HCT116 (cell line): ENCODE data around the gene GIMAP5. TPM values are rescaled to one million over a fixed set of nuclear protein-coding genes. Genes with fewer than 3 reads are reported as not detected.

Experiments used
- ATAC-seq: fragments of 200-7000 bp; cut with Tn5 transposase; 2 replicates; pipeline ENCODE4 v1.9.1; 2020; ENCODE audit warnings: mild to moderate bottlenecking, moderate library complexity
- BruUV-seq: library from RNA; stranded (reverse); fragments of 400-500 nt; replicated peaks from 2 replicates; lab custom pipeline; 2021; lab: Mats Ljungman, UMichigan
- CTCF ChIA-PET: fragments of 300-600 bp; sonication (Branson Sonifier 250); formaldehyde crosslinking; loops from one replicate; lab custom pipeline; 2021; ENCODE audit warnings: antibody characterized with exemption; lab: Charles Lee
- POLR2A ChIA-PET: fragments of 300-600, 350-600 bp; sonication (Branson Sonifier 250); formaldehyde crosslinking; loops from one replicate; lab custom pipeline; 2021; ENCODE audit warnings: antibody characterized with exemption; lab: Charles Lee
- RAD21 ChIA-PET, 2 experiments: fragments of 300-600 bp; sonication (Branson Sonifier 250); formaldehyde crosslinking; loops; one replicate each; lab custom pipeline; 2023; ENCODE audit warnings: low total read pairs in 2 of 2; ENCODE audit not compliant: uncharacterized antibody in 2 of 2, unreplicated experiment in 2 of 2, low non-redundant PET in 1 of 2; lab: Charles Lee
- DNase-seq: peaks from one replicate; pipeline ENCODE4 v3.0.0-alpha.2; 2010; ENCODE audit warnings: low read depth, low spot score
- H2AFZ ChIP-seq: fragments of 200-600 bp; shearing (Covaris generic), sonication (generic); 2 replicates; pipeline ENCODE4 v1.6.1; 2017; ENCODE audit warnings: low read depth, mixed run types, mixed read lengths, antibody characterized with exemption, low read length; ENCODE audit not compliant: poor library complexity, severe bottlenecking
- H3K27ac ChIP-seq: 2 replicates; pipeline ENCODE4 v1.5.1; 2012; ENCODE audit warnings: low read depth, low read length
- H3K27me3 ChIP-seq: fragments of 200-600 bp; sonication (generic); 2 replicates; pipeline ENCODE4 v1.6.1; 2016; ENCODE audit warnings: mixed run types, low read length, mixed read lengths; ENCODE audit not compliant: insufficient read depth
- H3K36me3 ChIP-seq, 2 experiments: fragments of 200-500 bp in 1 of 2; fragments of 200-600 bp in 1 of 2; sonication (Bioruptor generic) in 1 of 2; sonication (generic) in 1 of 2; 2 replicates each; pipeline versions ENCODE4 v1.5.1 to v1.6.1; 2014 to 2016; ENCODE audit warnings: low read length in 2 of 2, inconsistent platforms in 1 of 2, mixed read lengths in 1 of 2, mixed run types in 1 of 2; ENCODE audit not compliant: insufficient read depth in 2 of 2, control insufficient read depth in 1 of 2
- H3K4me1 ChIP-seq, 2 experiments: fragments of 200-600 bp in 1 of 2; sonication (generic) in 1 of 2; 2 replicates each; pipeline versions ENCODE4 v1.5.1 to v1.6.1; 2012 to 2017; ENCODE audit warnings: low read length in 2 of 2, inconsistent platforms in 1 of 2, mild to moderate bottlenecking in 1 of 2, mixed read lengths in 1 of 2, mixed run types in 1 of 2, moderate library complexity in 1 of 2; ENCODE audit not compliant: insufficient read depth in 2 of 2, control insufficient read depth in 1 of 2
- H3K4me2 ChIP-seq: fragments of 200-600 bp; sonication (generic); 2 replicates; pipeline ENCODE4 v1.6.1; 2017; ENCODE audit warnings: mixed run types, low read length, mixed read lengths
- H3K4me3 ChIP-seq, 2 experiments: fragments of 200-600 bp in 1 of 2; sonication (generic) in 1 of 2; replicated peaks in 1 of 2; 2 replicates each; pipeline ENCODE4 v1.5.1; 2011 to 2016; ENCODE audit warnings: low read length in 2 of 2, control low read depth in 1 of 2, low read depth in 1 of 2, mild to moderate bottlenecking in 1 of 2, mixed read lengths in 1 of 2, mixed run types in 1 of 2
- H3K79me2 ChIP-seq: fragments of 200-600 bp; sonication (generic); 2 replicates; pipeline ENCODE4 v1.6.1; 2017; ENCODE audit warnings: mild to moderate bottlenecking, mixed run types, low read length, moderate library complexity, mixed read lengths; ENCODE audit not compliant: insufficient read depth
- H3K9ac ChIP-seq: fragments of 200-600 bp; sonication (generic); 2 replicates; pipeline ENCODE4 v1.6.1; 2016; ENCODE audit warnings: low read length, mixed read lengths
- H3K9me2 ChIP-seq: fragments of 200-600 bp; sonication (generic), shearing (Covaris generic); 2 replicates; pipeline ENCODE4 v1.6.1; 2017; ENCODE audit warnings: mixed run types, mild to moderate bottlenecking, moderate library complexity; ENCODE audit not compliant: insufficient read depth
- H3K9me3 ChIP-seq, 2 experiments: fragments of 200-500 bp in 1 of 2; fragments of 200-600 bp in 1 of 2; sonication (Bioruptor generic) in 1 of 2; sonication (generic) in 1 of 2; 2 replicates each; pipeline ENCODE4 v1.6.1; 2014 to 2017; ENCODE audit warnings: low read length in 2 of 2, mixed read lengths in 2 of 2, inconsistent platforms in 1 of 2, low read depth in 1 of 2, mild to moderate bottlenecking in 1 of 2, mixed run types in 1 of 2, moderate library complexity in 1 of 2; ENCODE audit not compliant: control insufficient read depth in 1 of 2, insufficient read depth in 1 of 2
- H4K20me1 ChIP-seq: fragments of 200-600 bp; sonication (generic), shearing (Covaris generic); 2 replicates; pipeline ENCODE4 v1.6.1; 2017; ENCODE audit warnings: mixed run types, mild to moderate bottlenecking, moderate library complexity; ENCODE audit not compliant: insufficient read depth
- ATF3 ChIP-seq: IDR thresholded peaks from 2 replicates; pipeline ENCODE4 v1.6.1; 2012
- CEBPB ChIP-seq: IDR thresholded peaks from 2 replicates; pipeline ENCODE4 v1.6.1; 2012; ENCODE audit warnings: low read depth
- CTCF ChIP-seq, 3 experiments: fragments of 200-600 bp in 1 of 3; sonication (generic) in 1 of 3; IDR thresholded peaks in 2 of 3; conservative IDR thresholded peaks in 1 of 3; 2 replicates each; pipeline ENCODE4 v1.5.1; 2012 to 2017; ENCODE audit warnings: low read depth in 2 of 3, low read length in 2 of 3, antibody characterized with exemption in 1 of 3, borderline replicate concordance in 1 of 3, control low read depth in 1 of 3, mild to moderate bottlenecking in 1 of 3, mixed read lengths in 1 of 3, mixed run types in 1 of 3, moderate library complexity in 1 of 3; ENCODE audit not compliant: insufficient read depth in 1 of 3
- ELF1 ChIP-seq: IDR thresholded peaks from 2 replicates; pipeline ENCODE4 v1.6.1; 2012; ENCODE audit warnings: low read depth, borderline replicate concordance
- RAD21 ChIP-seq: IDR thresholded peaks from 2 replicates; pipeline ENCODE4 v1.6.1; 2012; ENCODE audit warnings: low read depth, mild to moderate bottlenecking
- SRF ChIP-seq: IDR thresholded peaks from 2 replicates; pipeline ENCODE4 v1.6.1; 2012; ENCODE audit warnings: low read depth
- YY1 ChIP-seq: IDR thresholded peaks from 2 replicates; pipeline ENCODE4 v1.6.1; 2011; ENCODE audit warnings: low read length, low read depth, moderate library complexity, mild to moderate bottlenecking; ENCODE audit not compliant: insufficient replicate concordance; ENCODE audit errors: extremely low read depth
- intact Hi-C: fragments of 100-400 bp; cut with micrococcal nuclease; formaldehyde crosslinking; loops from 2 replicates; pipeline ENCODE4 v1.10.0; 2022
- total RNA-seq: library from RNA; stranded (reverse); gene quantifications from one replicate; pipeline ENCODE4 v1.2.1, GENCODE V29; 2021; ENCODE audit not compliant: unreplicated experiment

Gene GIMAP5
- total RNA-seq, 1 experiment from 2014 or later = 0.57 TPM

GRCh38 chr7:150756166-150756565, 18.9 kb downstream of the GIMAP5 start:
- Histone ChIP-seq H3K79me2 (no peaks in the 10 kb centered on the region), H3K36me3 (no peaks in the 10 kb centered on the region), H3K4me3 (no peak overlapping the region), H3K4me2 (no peak overlapping the region), H3K9ac (no peak overlapping the region), H4K20me1 (no peaks in the 10 kb centered on the region; the same call in 1 of the 2 replicates), H3K9me2 (no peaks in the 10 kb centered on the region), H3K27me3 (peaks cover 4% of the 10 kb centered on the region), H3K9me3 (no peaks in the 10 kb centered on the region), H3K27ac (no peak overlapping the region)
- POLR2A ChIA-PET = no interaction called here
- intact Hi-C loops = loop anchor here (2.0 to 5.0 kb wide), 2 partner anchors 307 to 469 kb away; no protein-coding TSS in a partner anchor
- no peak for ATAC-seq
- RAD21 ChIA-PET = no interaction called here
- no peak for DNase-seq
- no TSS peak for BruUV-seq
- TF ChIP-seq YY1 (no peak), SRF (no peak), ATF3 (no peak), CTCF (IDR thresholded peaks at IDR 0.05 in 2 of 3, conservative IDR thresholded peaks at IDR 0.05 in 1 of 3; ENCODE audit: borderline replicate concordance in 1 of 3, insufficient read depth in 1 of 3, low read depth in 2 of 3, low read length in 2 of 3) (no peak)
- TF ChIP-seq, all 23 proteins: peak for 0
- Histone ChIP-seq H2AFZ (no peak overlapping the region), H3K4me1 (no peaks in the 10 kb centered on the region)
- CTCF ChIA-PET = no interaction called here

- TF ChIP-seq CEBPB (no peak), CTCF (IDR thresholded peaks at IDR 0.05 in 2 of 3, conservative IDR thresholded peaks at IDR 0.05 in 1 of 3; ENCODE audit: borderline replicate concordance in 1 of 3, insufficient read depth in 1 of 3, low read depth in 2 of 3, low read length in 2 of 3) (peak; percentile 17 to 41 (median 34); a peak in 4 of 6 replicates), RAD21 (peak; percentile 63), ELF1 (no peak)
- Histone ChIP-seq H3K4me2 (no peak overlapping the region), H3K4me1 (no peaks in the 10 kb centered on the region), H3K4me3 (no peak overlapping the region), H3K9me3 (no peaks in the 10 kb centered on the region), H4K20me1 (no peaks in the 10 kb centered on the region; the same call in 1 of the 2 replicates), H3K9ac (no peak overlapping the region), H3K9me2 (no peaks in the 10 kb centered on the region), H3K36me3 (no peaks in the 10 kb centered on the region), H3K27me3 (peaks cover 2% of the 10 kb centered on the region), H3K79me2 (no peaks in the 10 kb centered on the region), H3K27ac (no peak overlapping the region), H2AFZ (no peak overlapping the region)
- intact Hi-C loops = loop anchor here (2.0 to 5.0 kb wide), 2 partner anchors 308 to 470 kb away; no protein-coding TSS in a partner anchor
- ChIA-PET RAD21 (no interaction called here), POLR2A (no interaction called here), CTCF (no interaction called here)
- no peak for ATAC-seq
- no TSS peak for BruUV-seq
- no peak for DNase-seq
These were observed 19.6 kb downstream of the GIMAP5 start for GRCh38 chr7:150756858-150757257.
